HUES6 (cell line): ENCODE data around the gene SUN2.
A peak's percentile ranks its signal among the peaks of the same experiment; 100 is the strongest.

Source experiments
- H3K27ac ChIP-seq: 2 replicates; pipeline ENCODE4 v1.7.0; 2013; ENCODE audit warnings: low read depth, mild to moderate bottlenecking, low read length, inconsistent platforms
- H3K27me3 ChIP-seq: 2 replicates; pipeline ENCODE4 v1.6.1; 2013; ENCODE audit warnings: low read length; ENCODE audit not compliant: control insufficient read depth, insufficient read depth
- H3K36me3 ChIP-seq: 2 replicates; pipeline ENCODE4 v1.6.1; 2013; ENCODE audit warnings: low read length; ENCODE audit not compliant: control insufficient read depth, insufficient read depth
- H3K4me1 ChIP-seq: 2 replicates; pipeline ENCODE4 v1.6.1; 2013; ENCODE audit warnings: low read length; ENCODE audit not compliant: control insufficient read depth, insufficient read depth
- H3K4me3 ChIP-seq: 2 replicates; pipeline ENCODE4 v1.5.1; 2013; ENCODE audit warnings: low read depth, low read length
- H3K9ac ChIP-seq: one replicate; pipeline ENCODE4 v1.6.1; 2013; ENCODE audit warnings: mild to moderate bottlenecking, low read length
- H3K9me3 ChIP-seq: 2 replicates; pipeline ENCODE4 v1.6.1; 2013; ENCODE audit warnings: low read depth, low read length; ENCODE audit not compliant: control insufficient read depth, insufficient read depth

Gene SUN2

GRCh38 chr22:38710866-38711265 lies 44.9 kb downstream of the SUN2 start:
- Histone ChIP-seq H3K36me3 (peaks cover 31% of the 10 kb centered on the region), H3K9ac (no peak overlapping the region), H3K4me3 (no peak overlapping the region), H3K9me3 (no peaks in the 10 kb centered on the region), H3K27me3 (no peaks in the 10 kb centered on the region), H3K27ac (no peak overlapping the region), H3K4me1 (peaks cover 44% of the 10 kb centered on the region)

GRCh38 chr22:38710351-38710750 lies 45.4 kb downstream of the SUN2 start:
- no peak overlapping the region for H3K9ac ChIP-seq
- H3K4me3 ChIP-seq = no peak overlapping the region
- no peaks in the 10 kb centered on the region for H3K27me3 ChIP-seq
- peaks cover 44% of the 10 kb centered on the region for H3K4me1 ChIP-seq
- H3K27ac ChIP-seq = no peak overlapping the region
- peaks cover 26% of the 10 kb centered on the region for H3K36me3 ChIP-seq
- no peaks in the 10 kb centered on the region for H3K9me3 ChIP-seq

- Histone ChIP-seq H3K27me3 (no peaks in the 10 kb centered on the region), H3K4me1 (peaks cover 47% of the 10 kb centered on the region), H3K27ac (no peak overlapping the region), H3K9ac (no peak overlapping the region), H3K36me3 (peaks cover 18% of the 10 kb centered on the region), H3K4me3 (no peak overlapping the region), H3K9me3 (no peaks in the 10 kb centered on the region)
These were observed 46.5 kb downstream of the SUN2 start for GRCh38 chr22:38709306-38709705.

- Histone ChIP-seq H3K4me1 (peaks cover 40% of the 10 kb centered on the region), H3K4me3 (peak overlapping the region; percentile 95; the same call in 1 of the 2 replicates), H3K9me3 (no peaks in the 10 kb centered on the region), H3K27ac (no peak overlapping the region), H3K27me3 (no peaks in the 10 kb centered on the region), H3K9ac (no peak overlapping the region), H3K36me3 (peaks cover 18% of the 10 kb centered on the region)
These were observed 47.8 kb downstream of the SUN2 start for GRCh38 chr22:38707984-38708383.

- Histone ChIP-seq H3K4me3 (peak overlapping the region; percentile 95), H3K27ac (no peak overlapping the region), H3K27me3 (no peaks in the 10 kb centered on the region), H3K36me3 (peaks cover 18% of the 10 kb centered on the region), H3K9ac (peak overlapping the region; percentile 77), H3K9me3 (no peaks in the 10 kb centered on the region), H3K4me1 (peaks cover 37% of the 10 kb centered on the region)
These were observed 48.5 kb downstream of the SUN2 start for GRCh38 chr22:38707346-38707745.

GRCh38 chr22:38706901-38707195 lies 49.0 kb downstream of the SUN2 start:
- peak overlapping the region; percentile 77 for H3K9ac ChIP-seq
- no peaks in the 10 kb centered on the region for H3K27me3 ChIP-seq
- peaks cover 33% of the 10 kb centered on the region for H3K4me1 ChIP-seq
- peak overlapping the region; percentile 95 for H3K4me3 ChIP-seq
- no peaks in the 10 kb centered on the region for H3K9me3 ChIP-seq
- peaks cover 18% of the 10 kb centered on the region for H3K36me3 ChIP-seq
- H3K27ac ChIP-seq = no peak overlapping the region

- Histone ChIP-seq H3K27ac (peak overlapping the region; percentile 70), H3K9me3 (no peaks in the 10 kb centered on the region), H3K4me1 (peaks cover 33% of the 10 kb centered on the region), H3K4me3 (peak overlapping the region; percentile 95), H3K9ac (peak overlapping the region; percentile 77), H3K27me3 (no peaks in the 10 kb centered on the region), H3K36me3 (peaks cover 18% of the 10 kb centered on the region)
These were observed 49.5 kb downstream of the SUN2 start for GRCh38 chr22:38706101-38706900.

GRCh38 chr22:38705235-38706100 lies 50.3 kb downstream of the SUN2 start, which contains the start of gene GTPBP1:
GTPBP1 (plus strand) TSS chr22:38705944; CDS start chr22:38705956, 12 bp downstream.
- peak within 1 kb of the TSS; percentile 95 for H3K4me3 ChIP-seq
- peak within 1 kb of the TSS; percentile 70 for H3K27ac ChIP-seq
- H3K36me3 ChIP-seq = peaks cover 12% of the 10 kb centered on the region
- no peaks in the 10 kb centered on the region for H3K9me3 ChIP-seq
- H3K9ac ChIP-seq = peak within 1 kb of the TSS; percentile 77
- peaks cover 33% of the 10 kb centered on the region for H3K4me1 ChIP-seq
- no peaks in the 10 kb centered on the region for H3K27me3 ChIP-seq

GRCh38 chr22:38704654-38705234 lies 51.1 kb downstream of the SUN2 start:
- Histone ChIP-seq H3K4me1 (peaks cover 34% of the 10 kb centered on the region), H3K27me3 (no peaks in the 10 kb centered on the region), H3K9me3 (no peaks in the 10 kb centered on the region), H3K27ac (peak overlapping the region; percentile 57), H3K36me3 (peaks cover 5% of the 10 kb centered on the region), H3K9ac (peak overlapping the region; percentile 62), H3K4me3 (peak overlapping the region; percentile 56)

- Histone ChIP-seq H3K27me3 (no peaks in the 10 kb centered on the region), H3K4me3 (peak within 1 kb of the TSS; percentile 98), H3K9me3 (no peaks in the 10 kb centered on the region), H3K27ac (peak within 1 kb of the TSS; percentile 94), H3K36me3 (peaks cover 6% of the 10 kb centered on the region), H3K4me1 (peaks cover 39% of the 10 kb centered on the region), H3K9ac (peak within 1 kb of the TSS; percentile 94)
These were observed 54.8 kb downstream of the SUN2 start, which contains the start of gene JOSD1 for GRCh38 chr22:38700789-38701628. JOSD1 (minus strand) TSS chr22:38700943; CDS start chr22:38699987, 956 bp downstream.
